ENCODE data around the gene TMEM63B. TPM values are rescaled to one million over a fixed set of nuclear protein-coding genes. Genes with fewer than 3 reads are reported as not detected.
A peak's percentile ranks its signal among the peaks of the same experiment; 100 is the strongest.

Gene TMEM63B
- total and polyA plus RNA-seq, 9 of the 15 experiments (the other 6 are each of a cell fraction or from before 2014, with no cell fraction given), result 0.14 to 39.4 (median 14.4) TPM

GRCh38 chr6:44096612-44097011 is 30.7 kb upstream of the TMEM63B start (continued):
- TF ChIP-seq THRB (CRISPR knock-in tag; conservative IDR thresholded peaks at IDR 0.05), result no peak
- TF ChIP-seq TAF7 (tag; IDR thresholded peaks at IDR 0.05), result no peak
- TF ChIP-seq SMARCA4 (IDR thresholded peaks at IDR 0.05), result no peak
- TF ChIP-seq ZNF324 (CRISPR knock-in tag; IDR thresholded peaks at IDR 0.05), result no peak
- TF ChIP-seq CREB3 (tag; conservative IDR thresholded peaks at IDR 0.05; ENCODE audit: low read depth), result no peak
- TF ChIP-seq JUNB (CRISPR knock-in tag; conservative IDR thresholded peaks at IDR 0.05), result no peak
- TF ChIP-seq EP300 (IDR thresholded peaks at IDR 0.05; ENCODE audit: low read length), result no peak
- peak; percentile 64; the same call in 1 of the 2 replicates for TF ChIP-seq SPI1 (IDR thresholded peaks at IDR 0.05; ENCODE audit: borderline replicate concordance, low read depth, low read length)
- TF ChIP-seq CREM (IDR thresholded peaks at IDR 0.05; ENCODE audit: low read depth), result 0 out of 2 replicates have a peak, but pooled peaks have one; percentile 14
- TF ChIP-seq ZKSCAN1 (IDR thresholded peaks at IDR 0.05; ENCODE audit: low read depth, low read length), result no peak
- peak; percentile 44; the same call in 1 of the 2 replicates for TF ChIP-seq POLR2G (IDR thresholded peaks at IDR 0.05; ENCODE audit: low read depth, low read length)
- peak; percentile 34; the same call in 1 of the 2 replicates for TF ChIP-seq JUND (IDR thresholded peaks at IDR 0.05; ENCODE audit: borderline replicate concordance, low read depth, low read length)
- TF ChIP-seq JUND (tag; IDR thresholded peaks at IDR 0.05; ENCODE audit: borderline replicate concordance, low read depth, low read length), result no peak
- TF ChIP-seq HMG20A (CRISPR knock-in tag; conservative IDR thresholded peaks at IDR 0.05), result no peak
- TF ChIP-seq CHAMP1 (IDR thresholded peaks at IDR 0.05), result no peak
- no peak for TF ChIP-seq ZBTB9 (CRISPR knock-in tag; IDR thresholded peaks at IDR 0.05)
- 0 out of 4 replicates have a peak, but pooled peaks of 1 of the 2 experiments have one; percentile 21 for TF ChIP-seq FOXA3 (CRISPR knock-in tag; conservative IDR thresholded peaks at IDR 0.05 in 1 of 2, IDR thresholded peaks at IDR 0.05 in 1 of 2)
